Measurements from ENCODE around the gene CTNNA2.

DNA sequence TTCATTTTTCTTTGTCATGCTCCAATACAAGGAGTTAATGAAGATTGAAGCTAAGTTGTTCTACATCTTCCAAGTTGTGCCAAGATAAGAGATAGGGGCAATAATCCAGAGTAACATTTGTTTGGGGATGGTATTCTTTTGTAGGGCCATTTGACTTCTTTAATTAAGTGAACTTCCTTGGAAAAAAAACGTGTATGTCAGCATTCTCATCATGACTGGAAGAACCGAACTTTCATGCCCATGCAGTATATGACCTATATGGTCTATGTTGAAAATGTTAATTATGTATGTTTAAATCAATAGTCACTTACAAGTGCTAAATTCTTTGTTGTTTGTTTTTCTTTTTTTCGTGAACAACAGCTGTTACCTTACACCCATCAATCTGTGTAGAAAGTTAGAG is 1111.2 kb downstream of the CTNNA2 start:
- no peak for TF ChIP-seq NR3C1 (IDR thresholded peaks at IDR 0.05)
- no peak for TF ChIP-seq POLR2A (IDR thresholded peaks at IDR 0.05; ENCODE audit: low read length)
- no peak for TF ChIP-seq EP300 (IDR thresholded peaks at IDR 0.05)
- no peak for TF ChIP-seq CTCF (IDR thresholded peaks at IDR 0.05)
- TF ChIP-seq, protein P1, sequence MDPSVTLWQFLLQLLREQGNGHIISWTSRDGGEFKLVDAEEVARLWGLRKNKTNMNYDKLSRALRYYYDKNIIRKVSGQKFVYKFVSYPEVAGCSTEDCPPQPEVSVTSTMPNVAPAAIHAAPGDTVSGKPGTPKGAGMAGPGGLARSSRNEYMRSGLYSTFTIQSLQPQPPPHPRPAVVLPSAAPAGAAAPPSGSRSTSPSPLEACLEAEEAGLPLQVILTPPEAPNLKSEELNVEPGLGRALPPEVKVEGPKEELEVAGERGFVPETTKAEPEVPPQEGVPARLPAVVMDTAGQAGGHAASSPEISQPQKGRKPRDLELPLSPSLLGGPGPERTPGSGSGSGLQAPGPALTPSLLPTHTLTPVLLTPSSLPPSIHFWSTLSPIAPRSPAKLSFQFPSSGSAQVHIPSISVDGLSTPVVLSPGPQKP (IDR thresholded peaks at IDR 0.05; ENCODE audit: low read depth, low read length): no peak
- TF ChIP-seq PHF8 (IDR thresholded peaks at IDR 0.05; ENCODE audit: borderline replicate concordance, low read depth): no peak
- TF ChIP-seq, protein P2, sequence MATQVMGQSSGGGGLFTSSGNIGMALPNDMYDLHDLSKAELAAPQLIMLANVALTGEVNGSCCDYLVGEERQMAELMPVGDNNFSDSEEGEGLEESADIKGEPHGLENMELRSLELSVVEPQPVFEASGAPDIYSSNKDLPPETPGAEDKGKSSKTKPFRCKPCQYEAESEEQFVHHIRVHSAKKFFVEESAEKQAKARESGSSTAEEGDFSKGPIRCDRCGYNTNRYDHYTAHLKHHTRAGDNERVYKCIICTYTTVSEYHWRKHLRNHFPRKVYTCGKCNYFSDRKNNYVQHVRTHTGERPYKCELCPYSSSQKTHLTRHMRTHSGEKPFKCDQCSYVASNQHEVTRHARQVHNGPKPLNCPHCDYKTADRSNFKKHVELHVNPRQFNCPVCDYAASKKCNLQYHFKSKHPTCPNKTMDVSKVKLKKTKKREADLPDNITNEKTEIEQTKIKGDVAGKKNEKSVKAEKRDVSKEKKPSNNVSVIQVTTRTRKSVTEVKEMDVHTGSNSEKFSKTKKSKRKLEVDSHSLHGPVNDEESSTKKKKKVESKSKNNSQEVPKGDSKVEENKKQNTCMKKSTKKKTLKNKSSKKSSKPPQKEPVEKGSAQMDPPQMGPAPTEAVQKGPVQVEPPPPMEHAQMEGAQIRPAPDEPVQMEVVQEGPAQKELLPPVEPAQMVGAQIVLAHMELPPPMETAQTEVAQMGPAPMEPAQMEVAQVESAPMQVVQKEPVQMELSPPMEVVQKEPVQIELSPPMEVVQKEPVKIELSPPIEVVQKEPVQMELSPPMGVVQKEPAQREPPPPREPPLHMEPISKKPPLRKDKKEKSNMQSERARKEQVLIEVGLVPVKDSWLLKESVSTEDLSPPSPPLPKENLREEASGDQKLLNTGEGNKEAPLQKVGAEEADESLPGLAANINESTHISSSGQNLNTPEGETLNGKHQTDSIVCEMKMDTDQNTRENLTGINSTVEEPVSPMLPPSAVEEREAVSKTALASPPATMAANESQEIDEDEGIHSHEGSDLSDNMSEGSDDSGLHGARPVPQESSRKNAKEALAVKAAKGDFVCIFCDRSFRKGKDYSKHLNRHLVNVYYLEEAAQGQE (IDR thresholded peaks at IDR 0.05): no peak
- TF ChIP-seq, protein P3, sequence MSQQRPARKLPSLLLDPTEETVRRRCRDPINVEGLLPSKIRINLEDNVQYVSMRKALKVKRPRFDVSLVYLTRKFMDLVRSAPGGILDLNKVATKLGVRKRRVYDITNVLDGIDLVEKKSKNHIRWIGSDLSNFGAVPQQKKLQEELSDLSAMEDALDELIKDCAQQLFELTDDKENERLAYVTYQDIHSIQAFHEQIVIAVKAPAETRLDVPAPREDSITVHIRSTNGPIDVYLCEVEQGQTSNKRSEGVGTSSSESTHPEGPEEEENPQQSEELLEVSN (IDR thresholded peaks at IDR 0.05; ENCODE audit: borderline replicate concordance, low read depth): no peak

All from A549 (cell line).